ENCODE measurements around the gene MYO5A.

MYO5A gene

DNA sequence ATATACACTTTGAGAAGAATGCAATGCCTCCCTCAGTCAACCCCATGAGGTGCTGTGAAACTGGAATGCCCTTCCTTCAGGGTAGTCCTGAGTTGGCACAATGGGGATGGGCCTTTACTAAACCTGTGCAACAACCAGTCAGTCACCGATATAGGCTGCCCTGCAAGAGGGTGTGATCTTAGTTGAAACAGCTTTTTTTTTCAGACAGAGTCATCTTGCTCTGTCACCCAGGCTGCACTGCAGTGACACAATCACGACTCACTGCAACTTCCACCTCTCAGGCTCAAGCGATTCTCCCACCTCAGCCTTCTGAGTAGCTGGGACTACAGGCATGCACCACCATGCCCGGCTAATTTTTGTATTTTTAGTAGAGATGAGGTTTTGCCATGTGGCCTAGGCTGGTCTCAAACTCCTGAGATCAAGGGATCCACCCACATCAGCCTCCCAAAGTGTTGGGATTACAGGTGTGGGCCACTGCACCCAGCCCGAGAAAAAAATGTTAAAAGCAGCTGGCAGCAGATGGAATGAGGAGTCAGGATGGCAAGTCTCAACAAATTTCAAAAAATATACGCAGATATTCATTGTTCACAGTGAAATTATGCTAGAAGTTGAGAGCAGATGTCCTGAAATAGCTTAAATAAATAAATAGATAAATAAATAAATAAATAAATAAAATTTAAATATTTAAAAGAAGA lies 31.8 kb downstream of the MYO5A start:
- peaks cover 11% of the 10 kb centered on the region for H3K79me2 ChIP-seq (ENCODE audit: insufficient read depth, low read length)
- H3K4me3 ChIP-seq (ENCODE audit: low read depth, low read length, poor library complexity, severe bottlenecking): no peak overlapping the region
- no peak overlapping the region for H3K4me2 ChIP-seq (ENCODE audit: low read length)
- no peaks in the 10 kb centered on the region for H4K20me1 ChIP-seq (ENCODE audit: insufficient read depth, low read length)
- peak overlapping the region; percentile 31 for H3K27ac ChIP-seq (ENCODE audit: low read depth, low read length, poor library complexity, severe bottlenecking)
- TF ChIP-seq, protein P1, sequence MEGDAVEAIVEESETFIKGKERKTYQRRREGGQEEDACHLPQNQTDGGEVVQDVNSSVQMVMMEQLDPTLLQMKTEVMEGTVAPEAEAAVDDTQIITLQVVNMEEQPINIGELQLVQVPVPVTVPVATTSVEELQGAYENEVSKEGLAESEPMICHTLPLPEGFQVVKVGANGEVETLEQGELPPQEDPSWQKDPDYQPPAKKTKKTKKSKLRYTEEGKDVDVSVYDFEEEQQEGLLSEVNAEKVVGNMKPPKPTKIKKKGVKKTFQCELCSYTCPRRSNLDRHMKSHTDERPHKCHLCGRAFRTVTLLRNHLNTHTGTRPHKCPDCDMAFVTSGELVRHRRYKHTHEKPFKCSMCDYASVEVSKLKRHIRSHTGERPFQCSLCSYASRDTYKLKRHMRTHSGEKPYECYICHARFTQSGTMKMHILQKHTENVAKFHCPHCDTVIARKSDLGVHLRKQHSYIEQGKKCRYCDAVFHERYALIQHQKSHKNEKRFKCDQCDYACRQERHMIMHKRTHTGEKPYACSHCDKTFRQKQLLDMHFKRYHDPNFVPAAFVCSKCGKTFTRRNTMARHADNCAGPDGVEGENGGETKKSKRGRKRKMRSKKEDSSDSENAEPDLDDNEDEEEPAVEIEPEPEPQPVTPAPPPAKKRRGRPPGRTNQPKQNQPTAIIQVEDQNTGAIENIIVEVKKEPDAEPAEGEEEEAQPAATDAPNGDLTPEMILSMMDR (IDR thresholded peaks at IDR 0.05; ENCODE audit: low read length): no peak
- TF ChIP-seq EZH2 (IDR thresholded peaks at IDR 0.05; ENCODE audit: borderline replicate concordance, low read length): no peak
- peaks cover 18% of the 10 kb centered on the region for H3K4me1 ChIP-seq (ENCODE audit: insufficient read depth, low read length, severe bottlenecking)
- no peaks in the 10 kb centered on the region for H3K9me2 ChIP-seq (ENCODE audit: low read depth, low read length)
- no peaks in the 10 kb centered on the region for H3F3A ChIP-seq (ENCODE audit: insufficient read depth, low read length)
- no peak overlapping the region for H3K9ac ChIP-seq (ENCODE audit: low read length)
- H3K27me3 ChIP-seq (ENCODE audit: insufficient read depth, low read length): no peaks in the 10 kb centered on the region
- H3K9me3 ChIP-seq (ENCODE audit: low read length): no peaks in the 10 kb centered on the region
- H2AFZ ChIP-seq (ENCODE audit: low read length): no peak overlapping the region
- H3K36me3 ChIP-seq (ENCODE audit: insufficient read depth, low read length): no peaks in the 10 kb centered on the region

DNA sequence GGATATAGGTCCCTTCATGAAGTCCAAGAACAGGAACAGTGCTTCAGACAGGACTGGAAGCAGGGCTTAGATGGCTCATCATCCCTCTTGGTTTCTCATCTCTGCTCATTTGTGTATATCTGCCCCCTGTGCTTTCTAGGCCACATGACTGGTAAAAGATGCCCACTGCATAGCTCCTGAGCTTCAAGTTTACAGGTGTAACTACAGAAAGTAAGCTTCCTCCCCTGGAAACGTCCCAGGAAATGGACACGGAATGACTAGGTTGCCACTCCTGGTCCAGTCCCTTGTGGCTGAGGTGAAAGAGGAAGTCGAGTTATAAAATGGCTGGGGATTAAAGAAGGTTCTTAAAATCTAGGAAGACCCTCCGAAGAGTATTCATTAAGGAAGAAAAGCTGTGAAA lies 32.5 kb downstream of the MYO5A start:
- no peaks in the 10 kb centered on the region for H3F3A ChIP-seq (ENCODE audit: insufficient read depth, low read length)
- H4K20me1 ChIP-seq (ENCODE audit: insufficient read depth, low read length): no peaks in the 10 kb centered on the region
- peaks cover 8% of the 10 kb centered on the region for H3K79me2 ChIP-seq (ENCODE audit: insufficient read depth, low read length)
- no peak for TF ChIP-seq EZH2 (IDR thresholded peaks at IDR 0.05; ENCODE audit: borderline replicate concordance, low read length)
- TF ChIP-seq, protein P1 (IDR thresholded peaks at IDR 0.05; ENCODE audit: low read length): no peak
- no peak overlapping the region for H3K4me3 ChIP-seq (ENCODE audit: low read depth, low read length, poor library complexity, severe bottlenecking)
- H3K4me1 ChIP-seq (ENCODE audit: insufficient read depth, low read length, severe bottlenecking): peaks cover 18% of the 10 kb centered on the region
- no peaks in the 10 kb centered on the region for H3K9me3 ChIP-seq (ENCODE audit: low read length)
- peak overlapping the region; percentile 31 for H3K27ac ChIP-seq (ENCODE audit: low read depth, low read length, poor library complexity, severe bottlenecking)
- no peaks in the 10 kb centered on the region for H3K36me3 ChIP-seq (ENCODE audit: insufficient read depth, low read length)
- no peak overlapping the region for H3K9ac ChIP-seq (ENCODE audit: low read length)
- H3K27me3 ChIP-seq (ENCODE audit: insufficient read depth, low read length): no peaks in the 10 kb centered on the region
- no peaks in the 10 kb centered on the region for H3K9me2 ChIP-seq (ENCODE audit: low read depth, low read length)
- H2AFZ ChIP-seq (ENCODE audit: low read length): no peak overlapping the region
- H3K4me2 ChIP-seq (ENCODE audit: low read length): no peak overlapping the region

DNA sequence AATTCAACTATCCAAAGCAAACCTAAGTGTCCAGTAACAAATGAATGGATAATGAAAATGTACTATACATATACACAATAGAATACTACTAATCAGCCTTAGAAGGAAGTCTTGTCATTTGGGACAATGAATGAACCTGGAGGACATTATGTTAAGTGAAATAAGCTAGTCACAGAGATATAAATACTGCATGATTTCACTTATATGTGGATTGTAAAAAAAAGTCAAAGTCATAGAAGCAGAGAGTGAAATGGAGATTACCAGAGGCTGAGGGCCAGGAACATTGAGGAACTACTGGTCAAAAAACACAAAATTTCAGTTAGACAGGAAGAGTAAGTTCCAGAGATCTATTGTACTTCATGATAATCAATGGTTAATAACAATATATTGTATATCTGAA lies 33.6 kb downstream of the MYO5A start:
- Histone ChIP-seq H3K4me1 (ENCODE audit: insufficient read depth, low read length, severe bottlenecking) (peaks cover 18% of the 10 kb centered on the region), H3K4me2 (ENCODE audit: low read length) (no peak overlapping the region), H3K36me3 (ENCODE audit: insufficient read depth, low read length) (no peaks in the 10 kb centered on the region), H2AFZ (ENCODE audit: low read length) (no peak overlapping the region), H3K4me3 (ENCODE audit: low read depth, low read length, poor library complexity, severe bottlenecking) (no peak overlapping the region), H3K9ac (ENCODE audit: low read length) (no peak overlapping the region), H4K20me1 (ENCODE audit: insufficient read depth, low read length) (no peaks in the 10 kb centered on the region), H3K27ac (ENCODE audit: low read depth, low read length, poor library complexity, severe bottlenecking) (no peak overlapping the region), H3K27me3 (ENCODE audit: insufficient read depth, low read length) (no peaks in the 10 kb centered on the region), H3K79me2 (ENCODE audit: insufficient read depth, low read length) (peaks cover 8% of the 10 kb centered on the region), H3K9me2 (ENCODE audit: low read depth, low read length) (no peaks in the 10 kb centered on the region), H3F3A (ENCODE audit: insufficient read depth, low read length) (no peaks in the 10 kb centered on the region), H3K9me3 (ENCODE audit: low read length) (no peaks in the 10 kb centered on the region)
- TF ChIP-seq EZH2 (IDR thresholded peaks at IDR 0.05; ENCODE audit: borderline replicate concordance, low read length): no peak
- TF ChIP-seq, protein P1 (IDR thresholded peaks at IDR 0.05; ENCODE audit: low read length): no peak
